ENCODE measurements around the gene PSMG4.

The PSMG4 gene

DNA sequence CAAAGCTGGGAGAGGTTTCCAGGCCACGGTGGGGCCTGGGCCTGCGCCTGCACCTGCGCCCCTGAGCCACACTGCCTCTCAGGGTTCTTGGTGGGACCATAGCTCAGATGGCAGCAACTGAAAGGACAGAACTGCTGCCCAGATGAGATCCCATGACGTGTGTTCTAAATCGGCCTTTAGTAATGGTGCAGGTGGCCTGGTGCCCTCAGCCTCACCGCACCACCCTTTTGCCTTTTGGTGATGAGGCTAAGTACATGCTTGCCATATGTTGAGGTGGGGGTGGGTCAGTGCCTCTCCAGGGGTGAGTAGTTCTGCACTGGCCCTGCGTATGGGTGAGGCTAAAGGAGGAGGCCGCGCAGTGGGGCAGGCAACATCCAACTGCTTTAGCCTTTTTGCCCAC, 7.4 kb downstream of the PSMG4 start:
- no peaks in the 10 kb centered on the region for H3K27me3 Mint-ChIP-seq (ENCODE audit: low read depth)
- H3K4me3 Mint-ChIP-seq: no peak overlapping the region
- H3K9me3 Mint-ChIP-seq: no peaks in the 10 kb centered on the region
- peaks cover 63% of the 10 kb centered on the region for H3K4me1 Mint-ChIP-seq
- H3K27ac Mint-ChIP-seq: no peak overlapping the region
- TF ChIP-seq, protein P1, sequence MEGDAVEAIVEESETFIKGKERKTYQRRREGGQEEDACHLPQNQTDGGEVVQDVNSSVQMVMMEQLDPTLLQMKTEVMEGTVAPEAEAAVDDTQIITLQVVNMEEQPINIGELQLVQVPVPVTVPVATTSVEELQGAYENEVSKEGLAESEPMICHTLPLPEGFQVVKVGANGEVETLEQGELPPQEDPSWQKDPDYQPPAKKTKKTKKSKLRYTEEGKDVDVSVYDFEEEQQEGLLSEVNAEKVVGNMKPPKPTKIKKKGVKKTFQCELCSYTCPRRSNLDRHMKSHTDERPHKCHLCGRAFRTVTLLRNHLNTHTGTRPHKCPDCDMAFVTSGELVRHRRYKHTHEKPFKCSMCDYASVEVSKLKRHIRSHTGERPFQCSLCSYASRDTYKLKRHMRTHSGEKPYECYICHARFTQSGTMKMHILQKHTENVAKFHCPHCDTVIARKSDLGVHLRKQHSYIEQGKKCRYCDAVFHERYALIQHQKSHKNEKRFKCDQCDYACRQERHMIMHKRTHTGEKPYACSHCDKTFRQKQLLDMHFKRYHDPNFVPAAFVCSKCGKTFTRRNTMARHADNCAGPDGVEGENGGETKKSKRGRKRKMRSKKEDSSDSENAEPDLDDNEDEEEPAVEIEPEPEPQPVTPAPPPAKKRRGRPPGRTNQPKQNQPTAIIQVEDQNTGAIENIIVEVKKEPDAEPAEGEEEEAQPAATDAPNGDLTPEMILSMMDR (IDR thresholded peaks at IDR 0.05; ENCODE audit: unreplicated experiment in 3 of 3): no peak
- peaks cover 34% of the 10 kb centered on the region for H3K36me3 Mint-ChIP-seq (ENCODE audit: low read depth)

DNA sequence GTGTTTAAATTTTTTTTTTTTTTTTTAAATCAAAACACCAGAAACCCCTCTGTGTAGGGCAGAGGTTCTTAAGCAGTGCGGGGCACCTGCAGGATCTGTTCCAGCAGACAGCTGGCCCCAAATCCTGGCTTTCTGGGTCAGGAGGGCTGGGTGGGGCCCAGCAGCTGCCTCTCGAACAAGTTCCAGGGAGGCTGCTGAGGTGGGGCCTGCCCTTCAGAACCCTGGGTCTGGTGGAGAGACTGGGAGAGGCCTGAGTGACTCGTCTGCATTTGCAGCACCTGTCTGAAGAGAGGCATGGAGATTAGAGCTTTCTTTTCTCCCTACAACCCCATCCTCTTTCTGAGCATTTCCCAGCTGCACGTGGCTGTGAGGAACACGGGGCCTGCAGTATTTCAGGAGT, 8.4 kb downstream of the PSMG4 start:
- peaks cover 41% of the 10 kb centered on the region for H3K36me3 Mint-ChIP-seq (ENCODE audit: low read depth)
- peak overlapping the region in 2 of 3 experiments; percentile 37 to 72 for H3K27ac Mint-ChIP-seq
- TF ChIP-seq, protein P1 (IDR thresholded peaks at IDR 0.05; ENCODE audit: unreplicated experiment in 3 of 3): no peak

DNA sequence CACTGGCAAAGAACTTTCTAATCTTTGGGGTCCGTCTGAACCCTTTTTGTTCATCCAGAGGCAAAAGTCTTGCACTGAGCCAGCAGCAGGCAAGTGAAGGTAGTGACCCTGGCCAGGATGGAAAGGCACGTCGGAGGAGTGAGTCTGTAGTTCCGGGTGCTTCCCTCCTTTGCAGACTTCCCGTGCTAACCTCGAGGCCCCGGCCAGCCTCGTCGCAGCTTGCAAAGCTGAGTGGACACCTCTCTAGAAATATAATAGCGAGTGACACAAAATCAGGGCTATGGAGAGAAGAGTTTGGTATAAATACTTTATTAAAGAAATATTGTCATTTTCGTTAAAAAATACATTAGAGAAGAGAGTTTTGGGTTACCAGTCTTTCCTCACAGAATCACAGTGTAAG, 9.9 kb downstream of the PSMG4 start:
- Mint-ChIP-seq H3K4me1 (peaks cover 39% of the 10 kb centered on the region), H3K27ac (no peak overlapping the region), H3K27me3 (ENCODE audit: low read depth) (no peaks in the 10 kb centered on the region), H3K4me3 (no peak overlapping the region), H3K9me3 (no peaks in the 10 kb centered on the region), H3K36me3 (ENCODE audit: low read depth) (peaks cover 43% of the 10 kb centered on the region)
- TF ChIP-seq, protein P1 (IDR thresholded peaks at IDR 0.05; ENCODE audit: unreplicated experiment in 3 of 3): no peak

More for the DNA sequence above, 8.4 kb downstream of the PSMG4 start:
- Mint-ChIP-seq H3K4me1 (peaks cover 53% of the 10 kb centered on the region), H3K4me3 (no peak overlapping the region), H3K27me3 (ENCODE audit: low read depth) (no peaks in the 10 kb centered on the region), H3K9me3 (no peaks in the 10 kb centered on the region)

DNA sequence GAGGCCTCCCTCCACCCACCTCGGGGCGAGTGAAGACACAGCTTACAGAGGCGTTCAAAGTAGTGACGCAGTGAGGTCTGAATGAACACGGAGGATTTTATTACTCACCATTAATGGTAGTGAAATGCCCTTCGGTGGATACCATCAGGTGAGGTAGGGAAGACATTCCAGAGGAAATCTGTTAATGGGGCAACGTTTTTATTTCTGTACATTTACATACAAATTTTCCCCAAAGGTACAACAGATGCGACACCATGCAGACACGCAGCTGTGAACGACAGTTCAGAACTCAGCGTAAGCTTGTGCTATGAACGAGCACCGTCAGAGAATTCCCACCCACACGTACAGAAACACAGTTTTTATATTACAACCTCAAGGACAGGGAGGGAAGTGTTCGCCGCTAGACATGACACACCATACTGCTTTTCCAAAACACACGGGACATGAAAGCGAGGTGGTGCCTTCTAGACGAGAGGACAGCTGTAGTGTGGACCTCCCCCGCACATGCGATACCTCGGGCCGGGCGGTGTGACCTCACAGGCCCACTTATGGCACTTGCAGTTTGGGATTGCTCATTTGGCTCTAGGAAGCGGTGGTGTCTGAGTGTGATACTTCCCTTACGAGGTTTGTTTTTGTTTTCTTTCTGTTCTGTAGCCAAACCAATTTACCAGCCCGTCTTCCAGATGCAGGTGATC, 10.7 kb downstream of the PSMG4 start:
- TF ChIP-seq, protein P1 (IDR thresholded peaks at IDR 0.05; ENCODE audit: unreplicated experiment in 3 of 3): no peak
- Mint-ChIP-seq H3K4me3 (no peak overlapping the region), H3K27me3 (ENCODE audit: low read depth) (no peaks in the 10 kb centered on the region), H3K4me1 (peaks cover 39% of the 10 kb centered on the region), H3K27ac (no peak overlapping the region), H3K9me3 (no peaks in the 10 kb centered on the region), H3K36me3 (ENCODE audit: low read depth) (peaks cover 49% of the 10 kb centered on the region)

DNA sequence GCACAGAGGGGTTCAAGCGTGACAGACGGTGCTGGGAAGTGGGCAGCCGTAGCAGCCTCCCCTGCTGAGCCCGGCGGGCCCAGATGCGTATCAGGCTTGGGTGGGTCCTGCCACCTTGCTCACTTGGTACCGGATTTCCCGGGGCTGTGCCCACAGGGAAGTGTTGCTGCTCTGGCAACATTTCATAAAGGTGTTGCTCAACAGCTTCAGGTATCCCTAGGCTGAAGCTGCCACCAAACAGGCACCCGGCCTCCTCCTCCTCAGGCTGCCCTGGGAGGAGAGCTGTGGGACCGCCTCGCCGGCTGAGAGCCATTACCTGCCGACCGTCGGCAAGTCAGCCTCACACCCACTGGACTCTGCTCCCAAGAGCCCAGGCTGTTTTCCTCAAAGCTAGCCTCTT, 11.5 kb downstream of the PSMG4 start:
- Mint-ChIP-seq H3K4me3 (no peak overlapping the region), H3K27ac (no peak overlapping the region), H3K9me3 (no peaks in the 10 kb centered on the region), H3K27me3 (ENCODE audit: low read depth) (no peaks in the 10 kb centered on the region), H3K36me3 (ENCODE audit: low read depth) (peaks cover 49% of the 10 kb centered on the region), H3K4me1 (peaks cover 31% of the 10 kb centered on the region)
- TF ChIP-seq, protein P1 (IDR thresholded peaks at IDR 0.05; ENCODE audit: unreplicated experiment in 3 of 3): no peak

DNA sequence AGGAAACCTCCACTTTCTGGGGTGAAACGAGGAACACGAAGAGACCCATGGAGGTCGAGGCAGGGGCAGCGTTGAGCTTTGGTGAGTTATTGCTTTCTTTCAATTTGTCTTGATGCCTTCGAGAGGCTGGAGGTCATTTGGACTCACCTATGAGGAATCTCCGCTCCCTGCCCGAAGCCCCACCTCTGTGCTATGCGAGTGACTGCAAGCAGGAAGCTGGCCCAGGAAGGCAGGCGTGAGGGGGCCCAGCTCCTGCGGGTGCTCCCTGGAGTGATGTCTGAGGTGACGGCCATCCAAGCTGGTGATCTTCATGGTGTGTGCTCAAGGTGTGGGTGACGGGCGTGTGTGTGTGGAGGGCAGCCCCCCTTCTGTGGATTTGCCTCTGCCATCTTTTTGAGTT, 13.0 kb downstream of the PSMG4 start:
- Mint-ChIP-seq H3K4me3 (no peak overlapping the region), H3K27me3 (ENCODE audit: low read depth) (no peaks in the 10 kb centered on the region), H3K27ac (no peak overlapping the region), H3K36me3 (ENCODE audit: low read depth) (peaks cover 46% of the 10 kb centered on the region), H3K9me3 (no peaks in the 10 kb centered on the region), H3K4me1 (peaks cover 23% of the 10 kb centered on the region)
- TF ChIP-seq, protein P1 (IDR thresholded peaks at IDR 0.05; ENCODE audit: unreplicated experiment in 3 of 3): no peak
